ENCODE results near the gene GPR68. TPM values are rescaled to one million over a fixed set of nuclear protein-coding genes. Genes with fewer than 3 reads are reported as not detected.

GPR68 gene
- polyA plus RNA-seq, 2 of the 4 experiments (the other 2 are of a cell fraction), result 0.09 TPM

DNA sequence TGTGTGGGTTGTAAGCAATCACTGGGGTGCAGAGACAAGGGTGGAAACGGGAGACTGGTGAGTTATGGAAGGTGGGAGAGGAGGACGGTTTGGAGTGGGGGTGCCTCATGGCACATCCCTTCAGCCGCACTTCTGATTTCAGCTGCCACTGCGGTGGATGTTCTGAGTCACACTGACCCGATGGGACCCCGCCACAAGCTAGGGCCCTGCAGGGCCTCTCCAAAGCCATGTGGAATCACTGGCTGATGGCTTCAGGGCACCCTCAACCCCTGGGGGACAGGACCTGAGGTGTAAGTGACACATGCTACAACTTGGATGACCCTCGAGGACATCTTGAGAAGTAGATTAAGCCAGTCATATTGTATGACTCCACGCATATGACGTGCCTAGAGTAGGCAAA lies 53.7 kb downstream of the GPR68 start:
- DNase-seq (ENCODE audit: low read depth in 1 of 2, low spot score in 1 of 2), result no peak
- FAIRE-seq, result no peak
- no peak for ATAC-seq
- Histone ChIP-seq H3K27ac (no peak overlapping the region), H3K4me1 (no peaks in the 10 kb centered on the region), H3K4me2 (no peak overlapping the region), H3K9me3 (no peaks in the 10 kb centered on the region), H3K4me3 (no peak overlapping the region)
- ChIA-PET POLR2A (no interaction called here), CTCF (interaction anchor here (4.2 kb wide), 1 partner anchor 17 kb away, joined by 21 read pairs; no protein-coding TSS in a partner anchor)
- 91% methylated on average over 9 of the region's 9 CpGs for WGBS (ENCODE audit: missing lambda C conversion rate)
- TF ChIP-seq NFE2L2 (conservative IDR thresholded peaks at IDR 0.05; ENCODE audit: low read length) (no peak), RAD21 (conservative IDR thresholded peaks at IDR 0.05 in 1 of 2, IDR thresholded peaks at IDR 0.05 in 1 of 2) (no peak), JUNB (IDR thresholded peaks at IDR 0.05) (no peak), TFCP2L1 (CRISPR knock-in tag; IDR thresholded peaks at IDR 0.05) (no peak), GATA3 (IDR thresholded peaks at IDR 0.05; ENCODE audit: borderline replicate concordance) (no peak), CBX8 (IDR thresholded peaks at IDR 0.05) (no peak), FOSB (CRISPR knock-in tag; IDR thresholded peaks at IDR 0.05) (no peak), EP300 (IDR thresholded peaks at IDR 0.05) (no peak), POLR2AphosphoS2 (conservative IDR thresholded peaks at IDR 0.05; ENCODE audit: low read length) (no peak), CBX2 (IDR thresholded peaks at IDR 0.05; ENCODE audit: borderline replicate concordance, low read depth) (no peak), ZNF302 (CRISPR knock-in tag; IDR thresholded peaks at IDR 0.05) (no peak), CHD4 (IDR thresholded peaks at IDR 0.05; ENCODE audit: borderline replicate concordance) (no peak)
- TF ChIP-seq, protein P1, sequence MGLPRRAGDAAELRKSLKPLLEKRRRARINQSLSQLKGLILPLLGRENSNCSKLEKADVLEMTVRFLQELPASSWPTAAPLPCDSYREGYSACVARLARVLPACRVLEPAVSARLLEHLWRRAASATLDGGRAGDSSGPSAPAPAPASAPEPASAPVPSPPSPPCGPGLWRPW (IDR thresholded peaks at IDR 0.05), result no peak
- TF ChIP-seq, protein P2, sequence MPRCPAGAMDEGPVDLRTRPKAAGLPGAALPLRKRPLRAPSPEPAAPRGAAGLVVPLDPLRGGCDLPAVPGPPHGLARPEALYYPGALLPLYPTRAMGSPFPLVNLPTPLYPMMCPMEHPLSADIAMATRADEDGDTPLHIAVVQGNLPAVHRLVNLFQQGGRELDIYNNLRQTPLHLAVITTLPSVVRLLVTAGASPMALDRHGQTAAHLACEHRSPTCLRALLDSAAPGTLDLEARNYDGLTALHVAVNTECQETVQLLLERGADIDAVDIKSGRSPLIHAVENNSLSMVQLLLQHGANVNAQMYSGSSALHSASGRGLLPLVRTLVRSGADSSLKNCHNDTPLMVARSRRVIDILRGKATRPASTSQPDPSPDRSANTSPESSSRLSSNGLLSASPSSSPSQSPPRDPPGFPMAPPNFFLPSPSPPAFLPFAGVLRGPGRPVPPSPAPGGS (IDR thresholded peaks at IDR 0.05), result no peak
- TF ChIP-seq, protein P3, sequence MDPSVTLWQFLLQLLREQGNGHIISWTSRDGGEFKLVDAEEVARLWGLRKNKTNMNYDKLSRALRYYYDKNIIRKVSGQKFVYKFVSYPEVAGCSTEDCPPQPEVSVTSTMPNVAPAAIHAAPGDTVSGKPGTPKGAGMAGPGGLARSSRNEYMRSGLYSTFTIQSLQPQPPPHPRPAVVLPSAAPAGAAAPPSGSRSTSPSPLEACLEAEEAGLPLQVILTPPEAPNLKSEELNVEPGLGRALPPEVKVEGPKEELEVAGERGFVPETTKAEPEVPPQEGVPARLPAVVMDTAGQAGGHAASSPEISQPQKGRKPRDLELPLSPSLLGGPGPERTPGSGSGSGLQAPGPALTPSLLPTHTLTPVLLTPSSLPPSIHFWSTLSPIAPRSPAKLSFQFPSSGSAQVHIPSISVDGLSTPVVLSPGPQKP (IDR thresholded peaks at IDR 0.05; ENCODE audit: low read depth, low read length), result no peak
- TF ChIP-seq, protein P4, sequence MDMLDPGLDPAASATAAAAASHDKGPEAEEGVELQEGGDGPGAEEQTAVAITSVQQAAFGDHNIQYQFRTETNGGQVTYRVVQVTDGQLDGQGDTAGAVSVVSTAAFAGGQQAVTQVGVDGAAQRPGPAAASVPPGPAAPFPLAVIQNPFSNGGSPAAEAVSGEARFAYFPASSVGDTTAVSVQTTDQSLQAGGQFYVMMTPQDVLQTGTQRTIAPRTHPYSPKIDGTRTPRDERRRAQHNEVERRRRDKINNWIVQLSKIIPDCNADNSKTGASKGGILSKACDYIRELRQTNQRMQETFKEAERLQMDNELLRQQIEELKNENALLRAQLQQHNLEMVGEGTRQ (IDR thresholded peaks at IDR 0.05), result no peak

DNA sequence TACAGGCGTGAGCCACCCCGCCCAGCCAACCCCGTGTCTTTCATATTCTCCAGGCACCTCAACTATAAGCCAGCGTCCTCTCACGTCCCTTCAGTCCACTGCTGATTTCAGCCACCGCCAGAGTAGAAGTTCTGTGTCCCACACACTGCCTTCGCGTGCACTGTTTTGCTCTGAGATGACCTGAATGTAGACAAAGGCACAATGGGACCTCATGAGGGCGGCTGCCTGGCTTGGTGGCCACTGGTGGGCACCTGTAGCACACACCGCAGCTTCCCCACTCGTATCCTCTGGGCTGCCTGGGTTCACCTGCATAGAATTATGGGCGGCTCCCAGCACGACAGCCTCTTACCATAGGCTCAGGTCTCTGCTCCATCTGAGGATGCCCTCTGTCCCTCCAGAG lies 57.2 kb downstream of the GPR68 start:
- ATAC-seq, result no peak
- DNase-seq (ENCODE audit: low read depth in 1 of 2, low spot score in 1 of 2), result no peak
- no peak for FAIRE-seq
- TF ChIP-seq SMC3 (IDR thresholded peaks at IDR 0.05) (no peak), FOXS1 (CRISPR knock-in tag; IDR thresholded peaks at IDR 0.05) (no peak), TP53 (CRISPR knock-in tag; IDR thresholded peaks at IDR 0.05) (no peak), RNF2 (IDR thresholded peaks at IDR 0.05; ENCODE audit: borderline replicate concordance, low read depth) (no peak), TFCP2L1 (CRISPR knock-in tag; IDR thresholded peaks at IDR 0.05) (no peak), GATA3 (IDR thresholded peaks at IDR 0.05; ENCODE audit: borderline replicate concordance) (no peak), MAFK (IDR thresholded peaks at IDR 0.05; ENCODE audit: partially characterized antibody) (no peak), SREBF2 (IDR thresholded peaks at IDR 0.05) (no peak), HOXB13 (CRISPR knock-in tag; IDR thresholded peaks at IDR 0.05; ENCODE audit: low read depth) (no peak), CBX8 (IDR thresholded peaks at IDR 0.05) (no peak), MYC (IDR thresholded peaks at IDR 0.05; ENCODE audit: borderline replicate concordance, low read length) (no peak), ZFP36 (IDR thresholded peaks at IDR 0.05; ENCODE audit: borderline replicate concordance, partially characterized antibody) (no peak), PHF8 (IDR thresholded peaks at IDR 0.05; ENCODE audit: borderline replicate concordance, low read depth) (no peak)
- TF ChIP-seq, protein P5, sequence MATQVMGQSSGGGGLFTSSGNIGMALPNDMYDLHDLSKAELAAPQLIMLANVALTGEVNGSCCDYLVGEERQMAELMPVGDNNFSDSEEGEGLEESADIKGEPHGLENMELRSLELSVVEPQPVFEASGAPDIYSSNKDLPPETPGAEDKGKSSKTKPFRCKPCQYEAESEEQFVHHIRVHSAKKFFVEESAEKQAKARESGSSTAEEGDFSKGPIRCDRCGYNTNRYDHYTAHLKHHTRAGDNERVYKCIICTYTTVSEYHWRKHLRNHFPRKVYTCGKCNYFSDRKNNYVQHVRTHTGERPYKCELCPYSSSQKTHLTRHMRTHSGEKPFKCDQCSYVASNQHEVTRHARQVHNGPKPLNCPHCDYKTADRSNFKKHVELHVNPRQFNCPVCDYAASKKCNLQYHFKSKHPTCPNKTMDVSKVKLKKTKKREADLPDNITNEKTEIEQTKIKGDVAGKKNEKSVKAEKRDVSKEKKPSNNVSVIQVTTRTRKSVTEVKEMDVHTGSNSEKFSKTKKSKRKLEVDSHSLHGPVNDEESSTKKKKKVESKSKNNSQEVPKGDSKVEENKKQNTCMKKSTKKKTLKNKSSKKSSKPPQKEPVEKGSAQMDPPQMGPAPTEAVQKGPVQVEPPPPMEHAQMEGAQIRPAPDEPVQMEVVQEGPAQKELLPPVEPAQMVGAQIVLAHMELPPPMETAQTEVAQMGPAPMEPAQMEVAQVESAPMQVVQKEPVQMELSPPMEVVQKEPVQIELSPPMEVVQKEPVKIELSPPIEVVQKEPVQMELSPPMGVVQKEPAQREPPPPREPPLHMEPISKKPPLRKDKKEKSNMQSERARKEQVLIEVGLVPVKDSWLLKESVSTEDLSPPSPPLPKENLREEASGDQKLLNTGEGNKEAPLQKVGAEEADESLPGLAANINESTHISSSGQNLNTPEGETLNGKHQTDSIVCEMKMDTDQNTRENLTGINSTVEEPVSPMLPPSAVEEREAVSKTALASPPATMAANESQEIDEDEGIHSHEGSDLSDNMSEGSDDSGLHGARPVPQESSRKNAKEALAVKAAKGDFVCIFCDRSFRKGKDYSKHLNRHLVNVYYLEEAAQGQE (IDR thresholded peaks at IDR 0.05), result no peak
- TF ChIP-seq, protein P6, sequence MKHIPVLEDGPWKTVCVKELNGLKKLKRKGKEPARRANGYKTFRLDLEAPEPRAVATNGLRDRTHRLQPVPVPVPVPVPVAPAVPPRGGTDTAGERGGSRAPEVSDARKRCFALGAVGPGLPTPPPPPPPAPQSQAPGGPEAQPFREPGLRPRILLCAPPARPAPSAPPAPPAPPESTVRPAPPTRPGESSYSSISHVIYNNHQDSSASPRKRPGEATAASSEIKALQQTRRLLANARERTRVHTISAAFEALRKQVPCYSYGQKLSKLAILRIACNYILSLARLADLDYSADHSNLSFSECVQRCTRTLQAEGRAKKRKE (CRISPR knock-in tag; IDR thresholded peaks at IDR 0.05; ENCODE audit: low read depth), result no peak
- TF ChIP-seq, protein P7, sequence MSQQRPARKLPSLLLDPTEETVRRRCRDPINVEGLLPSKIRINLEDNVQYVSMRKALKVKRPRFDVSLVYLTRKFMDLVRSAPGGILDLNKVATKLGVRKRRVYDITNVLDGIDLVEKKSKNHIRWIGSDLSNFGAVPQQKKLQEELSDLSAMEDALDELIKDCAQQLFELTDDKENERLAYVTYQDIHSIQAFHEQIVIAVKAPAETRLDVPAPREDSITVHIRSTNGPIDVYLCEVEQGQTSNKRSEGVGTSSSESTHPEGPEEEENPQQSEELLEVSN (IDR thresholded peaks at IDR 0.05; ENCODE audit: borderline replicate concordance, low read depth), result no peak
- H3K9me3 ChIP-seq, result no peaks in the 10 kb centered on the region
- H3K4me2 ChIP-seq, result no peak overlapping the region
- H3K4me3 ChIP-seq, result no peak overlapping the region
- 91% methylated on average over 13 of the region's 13 CpGs for WGBS (ENCODE audit: missing lambda C conversion rate)
- CTCF ChIA-PET, result interaction anchor here (4.2 kb wide), 1 partner anchor 13 kb away, joined by 21 read pairs; no protein-coding TSS in a partner anchor
- POLR2A ChIA-PET, result no interaction called here
- H3K27ac ChIP-seq, result no peak overlapping the region
- H3K4me1 ChIP-seq, result no peaks in the 10 kb centered on the region
